Activated CD8-positive, alpha-beta memory T cell treated with anti-CD3 and anti-CD28 coated beads, Interleukin-2, amount 50 U/mL, for 48 hours (primary cell): Measurements from ENCODE around the gene CYP19A1.
"Not testable (repeated sequence)": the region's sequence is repeated elsewhere in the genome, so short reads cannot be mapped to it uniquely, and the experiment has no call there.

Experiments
- DNase-seq: peaks from one replicate; pipeline ENCODE4 v3.0.0-alpha.2; 2020

CYP19A1 gene

GRCh38 chr15:51288143-51289065 is 50.0 kb downstream of the CYP19A1 start:
- DNase-seq: no peak

DNA sequence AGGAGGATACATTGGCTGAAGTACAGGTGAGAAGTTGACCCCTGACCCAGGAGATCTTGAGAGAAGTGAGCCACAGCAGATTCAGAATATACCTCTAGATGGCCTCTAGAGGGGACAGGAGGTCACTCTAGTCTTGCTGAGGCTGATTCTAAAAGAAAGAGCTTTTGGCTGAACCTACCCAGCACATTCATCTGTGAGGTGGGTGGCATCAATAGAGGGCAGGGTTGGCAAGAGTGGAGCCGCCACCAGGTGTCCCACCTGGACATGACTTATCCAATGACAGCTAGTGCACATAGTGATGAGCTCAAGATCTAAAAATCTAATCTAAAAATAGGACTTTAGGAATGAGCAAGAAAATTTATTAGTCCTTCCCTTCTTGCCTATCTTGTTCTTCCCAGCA is 51.6 kb downstream of the CYP19A1 start:
- no peak for DNase-seq

DNA sequence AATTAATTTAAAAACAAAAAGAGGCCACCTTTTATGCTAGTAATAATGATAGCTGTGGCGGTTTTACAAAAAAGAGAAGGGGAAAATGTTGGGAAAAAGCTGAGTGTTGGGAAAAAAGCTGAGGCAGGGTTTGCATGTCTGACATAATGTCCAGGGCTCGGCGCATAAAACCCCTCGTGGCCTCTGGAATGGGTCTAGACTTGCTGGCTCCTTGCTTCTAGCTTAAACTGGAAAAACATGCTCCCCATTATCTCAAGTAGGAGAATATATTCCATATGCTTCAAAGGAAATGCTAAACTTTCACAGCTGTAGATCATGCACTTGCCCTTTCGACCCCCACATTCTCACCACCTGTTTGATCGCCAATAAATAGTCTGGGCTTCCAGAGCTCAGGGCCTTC is 53.0 kb downstream of the CYP19A1 start:
- DNase-seq: no peak

DNA sequence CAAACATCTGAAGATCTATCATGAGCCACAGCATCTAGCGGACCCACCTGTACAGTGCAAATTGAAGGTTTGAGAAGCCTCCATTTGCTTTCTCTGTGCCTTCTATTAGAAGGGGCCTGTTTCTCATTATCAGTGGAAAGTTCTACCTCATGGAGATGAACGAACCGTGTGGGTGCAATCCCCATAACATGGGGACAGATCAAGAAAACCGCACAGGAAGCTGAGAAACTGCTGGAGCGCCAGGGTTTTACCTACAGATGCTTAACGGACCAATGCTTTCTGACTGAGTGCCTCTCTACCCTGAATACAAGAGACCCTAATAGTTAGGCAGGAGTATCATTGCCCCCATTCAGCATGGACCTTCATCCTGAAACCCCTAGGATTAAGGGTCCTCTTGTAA is 53.5 kb downstream of the CYP19A1 start:
- no peak for DNase-seq

DNA sequence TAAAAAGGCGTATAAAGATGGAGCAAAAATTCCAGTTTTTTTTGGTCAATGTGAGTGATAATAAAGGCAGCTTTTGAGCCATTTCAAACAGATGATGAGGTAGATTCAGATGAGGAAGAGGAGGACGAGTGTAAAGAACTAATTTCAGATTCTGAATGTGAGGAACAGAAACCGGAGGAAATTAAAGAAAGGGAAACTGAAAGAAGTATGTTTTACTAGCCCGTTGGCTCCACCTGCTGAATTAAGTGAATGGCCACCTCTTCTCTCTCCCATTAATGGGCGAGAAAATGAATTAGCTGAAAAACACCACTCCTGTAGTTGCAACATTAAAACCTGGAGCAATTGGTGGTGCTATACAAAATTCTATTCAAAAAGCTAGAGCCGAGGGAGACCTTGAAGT is 55.4 kb downstream of the CYP19A1 start:
- no peak for DNase-seq

GRCh38 chr15:51282241-51282640 is 56.2 kb downstream of the CYP19A1 start:
- DNase-seq: not testable (repeated sequence)

DNA sequence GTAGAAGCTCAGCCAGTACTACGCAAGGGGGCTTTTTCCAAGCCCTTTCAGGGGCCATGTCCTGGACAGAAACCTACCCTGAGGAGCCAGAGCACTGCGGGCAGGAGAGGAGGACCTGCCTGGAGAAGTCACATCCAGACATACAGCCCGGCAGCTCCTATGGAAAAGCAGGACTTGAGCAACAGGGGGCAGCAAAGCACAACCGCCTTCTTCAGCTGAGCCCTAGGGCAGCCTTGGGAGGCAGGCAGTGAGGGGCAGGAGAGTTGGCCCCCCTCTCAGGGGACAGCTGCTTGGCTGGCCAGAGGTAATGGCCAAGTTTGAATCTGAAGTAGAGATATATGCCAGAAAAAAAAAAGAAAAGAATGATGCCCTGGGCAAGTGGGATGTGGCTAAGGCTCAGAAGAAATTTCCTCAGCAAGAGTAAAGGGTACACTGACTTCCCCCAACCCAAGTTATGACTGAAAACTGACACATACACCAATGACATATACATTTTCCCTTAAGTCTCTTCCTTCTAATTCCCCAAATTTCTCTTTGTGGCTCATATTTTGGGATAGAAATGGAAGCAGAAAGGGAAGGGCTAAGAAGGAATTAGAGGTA is 56.9 kb downstream of the CYP19A1 start:
- DNase-seq: peak; percentile 62

GRCh38 chr15:51280838-51281237 is 57.6 kb downstream of the CYP19A1 start:
- DNase-seq: no peak

DNA sequence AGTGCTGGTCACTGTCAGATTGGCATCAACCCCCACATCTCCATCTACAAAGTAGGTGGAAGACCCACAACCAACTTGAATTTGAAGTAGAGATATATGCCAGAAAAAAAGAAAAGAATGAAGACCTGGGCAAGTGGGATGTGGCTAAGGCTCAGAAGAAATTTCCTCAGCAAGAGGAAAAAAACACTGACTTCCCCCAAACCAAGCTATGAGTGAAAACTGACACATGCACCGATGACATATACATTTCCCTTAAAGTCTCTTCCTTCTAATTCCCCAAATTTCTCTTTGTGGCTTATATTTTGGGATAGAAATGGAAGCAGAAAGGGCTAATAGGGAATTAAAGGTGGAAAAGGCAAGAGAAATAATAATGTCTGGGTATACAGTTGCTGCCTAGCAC is 59.0 kb downstream of the CYP19A1 start:
- no peak for DNase-seq

DNA sequence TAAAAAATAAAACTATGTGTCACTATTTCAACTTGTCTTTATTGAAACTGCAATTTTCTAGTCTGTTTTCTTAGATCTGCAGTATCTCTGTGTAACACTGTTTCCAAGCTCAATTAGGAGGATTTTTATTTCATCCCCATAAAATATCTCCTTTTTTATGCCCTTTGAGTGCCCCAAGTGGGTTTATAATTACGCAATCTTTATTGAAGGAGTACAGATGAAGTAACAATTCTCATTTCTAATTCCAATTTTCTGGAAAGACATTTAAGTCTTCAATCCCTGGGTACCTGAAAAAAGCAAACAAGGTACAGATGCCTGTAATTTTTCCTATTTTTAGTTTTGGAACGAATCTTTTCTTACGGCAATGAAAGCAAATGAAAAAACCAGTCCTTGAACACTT is 61.3 kb downstream of the CYP19A1 start:
- no peak for DNase-seq

GRCh38 chr15:51274956-51275355 is 63.4 kb downstream of the CYP19A1 start:
- DNase-seq: no peak

DNA sequence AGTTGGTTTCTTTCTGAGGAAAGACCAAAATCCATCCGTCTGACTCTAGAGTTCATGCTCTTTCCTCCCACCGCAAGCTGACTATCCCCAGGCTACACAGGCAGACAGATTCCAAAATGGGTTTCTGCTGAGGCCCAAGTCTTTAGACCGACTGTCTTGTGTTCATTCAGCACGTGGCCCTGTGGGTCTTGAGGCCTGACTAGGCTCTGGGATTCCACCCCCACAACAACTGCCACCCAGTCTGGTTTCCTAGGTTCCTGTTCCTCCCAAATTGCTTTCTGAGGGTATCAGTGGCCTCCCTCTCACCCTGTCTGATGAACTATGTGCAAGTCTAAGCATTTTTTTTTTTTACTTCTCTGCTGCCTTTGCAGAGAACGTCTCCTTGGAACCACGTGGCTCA is 67.7 kb downstream of the CYP19A1 start:
- no peak for DNase-seq

GRCh38 chr15:51269496-51269895 is 68.9 kb downstream of the CYP19A1 start:
- DNase-seq: no peak

DNA sequence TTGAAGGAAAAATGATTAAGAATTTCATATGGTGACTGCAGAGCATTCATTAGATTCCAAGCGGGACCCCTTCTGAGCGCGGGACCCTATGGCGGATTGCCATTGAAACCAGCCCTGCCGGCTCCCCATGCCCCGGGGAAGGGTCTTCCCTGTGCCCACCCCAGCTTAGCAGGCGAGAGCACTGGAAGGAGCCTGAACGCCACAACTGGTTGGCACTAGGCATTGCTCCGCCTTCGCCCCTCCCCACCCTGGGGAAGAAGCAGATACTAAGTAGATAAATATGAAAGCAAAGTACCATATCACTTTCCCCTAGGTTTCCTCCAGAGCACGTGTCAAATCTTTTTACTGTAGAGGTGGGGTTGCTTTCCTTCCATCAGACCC is 70.7 kb downstream of the CYP19A1 start:
- DNase-seq: no peak

DNA sequence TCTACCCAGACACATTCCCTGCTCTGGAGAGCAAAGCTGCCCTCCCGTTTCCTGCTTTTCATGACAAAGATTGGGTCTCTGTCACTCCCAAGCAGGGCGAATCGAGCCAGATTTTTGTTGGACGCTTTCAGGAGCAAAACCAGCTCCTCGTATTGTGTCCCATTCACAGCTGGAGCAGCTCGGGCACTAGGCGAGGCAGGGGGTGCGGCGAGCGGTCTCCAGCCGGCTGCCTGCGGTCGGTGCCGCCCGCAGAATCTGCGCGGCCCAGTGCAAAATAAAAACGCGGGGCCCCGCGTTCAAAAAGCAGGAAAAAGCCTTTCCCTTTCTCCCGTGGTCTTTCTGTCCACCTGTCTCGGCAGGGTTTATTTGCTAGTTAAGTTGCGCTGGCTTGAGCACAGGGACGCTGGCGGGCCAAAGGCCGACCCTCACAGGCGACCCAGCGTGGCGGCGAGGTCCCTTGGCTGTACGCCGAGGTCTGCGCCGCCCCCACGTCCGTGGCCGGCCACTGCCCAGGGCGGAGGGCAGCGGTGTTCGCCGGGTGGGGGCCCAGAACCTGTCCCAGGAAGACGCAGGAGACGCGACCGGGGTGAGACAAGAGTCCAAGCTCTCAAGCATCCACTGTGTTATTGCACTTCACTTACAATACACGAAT is 71.2 kb downstream of the CYP19A1 start:
- DNase-seq: no peak

DNA sequence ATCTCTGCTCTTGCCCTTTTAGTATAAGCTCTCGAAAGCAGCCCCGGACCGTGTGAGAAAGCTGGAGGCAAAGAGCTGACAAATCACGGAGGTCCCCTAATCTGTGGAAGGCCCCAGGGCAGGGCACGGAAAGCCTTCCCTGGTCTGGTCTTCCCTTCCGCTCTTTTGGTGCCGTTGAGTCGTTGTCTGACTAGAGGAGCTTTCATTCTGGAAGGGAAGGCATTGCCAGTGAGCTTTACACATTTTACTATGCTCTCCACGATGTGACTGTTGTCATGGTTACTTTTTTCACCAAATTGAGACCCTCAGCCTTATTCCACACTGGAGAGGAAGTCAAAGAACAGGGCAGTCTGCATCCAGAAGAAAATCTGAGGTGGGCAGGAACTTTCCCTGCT is 71.7 kb downstream of the CYP19A1 start:
- no peak for DNase-seq

- DNase-seq: no peak
These were observed 73.3 kb downstream of the CYP19A1 start for GRCh38 chr15:51265037-51265555.

- no peak for DNase-seq
These were observed 74.7 kb downstream of the CYP19A1 start for GRCh38 chr15:51263726-51264125.

- DNase-seq: no peak
These were observed 75.3 kb downstream of the CYP19A1 start for GRCh38 chr15:51263116-51263515.

DNA sequence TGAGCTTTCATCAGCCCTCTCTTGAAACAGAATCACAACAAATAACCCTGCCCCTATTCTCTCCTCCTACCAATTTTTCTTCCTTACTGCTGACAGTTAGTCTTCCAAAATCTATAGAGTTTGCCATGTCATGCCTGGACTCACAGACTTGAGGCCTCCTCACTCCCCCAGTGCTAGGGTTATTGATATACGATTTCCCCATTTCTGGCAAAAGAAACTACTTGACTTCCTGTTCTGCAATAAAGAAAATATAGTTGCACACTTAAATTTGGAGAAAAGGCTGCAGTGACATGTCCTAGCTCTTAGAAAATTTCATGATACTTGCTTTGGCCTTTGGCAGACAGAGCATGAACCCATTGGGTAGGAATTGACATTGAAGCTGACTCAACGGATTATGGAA is 75.9 kb downstream of the CYP19A1 start:
- no peak for DNase-seq

- DNase-seq: not testable (repeated sequence)
These were observed 77.3 kb downstream of the CYP19A1 start for GRCh38 chr15:51261113-51261512.

- DNase-seq: no peak
These were observed 78.2 kb downstream of the CYP19A1 start for GRCh38 chr15:51260202-51260601.

DNA sequence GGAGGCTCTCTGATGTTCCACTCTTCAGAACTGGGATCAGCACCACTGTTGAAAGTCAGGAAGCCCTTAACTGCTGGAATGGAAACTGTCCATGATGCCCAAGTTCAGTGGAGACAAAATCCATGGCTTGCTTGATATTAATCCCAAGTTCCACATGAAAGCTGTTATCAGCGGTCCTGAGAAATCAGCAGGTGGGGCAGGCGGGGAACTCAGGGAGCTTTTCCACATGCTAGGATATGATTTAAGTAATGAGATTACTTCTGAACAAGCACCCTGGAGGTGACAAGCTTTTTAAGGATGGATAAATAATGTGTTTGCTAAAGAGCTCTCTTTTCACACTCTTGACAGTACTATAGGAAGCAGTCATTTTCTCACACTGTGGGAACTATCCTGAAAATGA is 82.9 kb downstream of the CYP19A1 start:
- DNase-seq: no peak

DNA sequence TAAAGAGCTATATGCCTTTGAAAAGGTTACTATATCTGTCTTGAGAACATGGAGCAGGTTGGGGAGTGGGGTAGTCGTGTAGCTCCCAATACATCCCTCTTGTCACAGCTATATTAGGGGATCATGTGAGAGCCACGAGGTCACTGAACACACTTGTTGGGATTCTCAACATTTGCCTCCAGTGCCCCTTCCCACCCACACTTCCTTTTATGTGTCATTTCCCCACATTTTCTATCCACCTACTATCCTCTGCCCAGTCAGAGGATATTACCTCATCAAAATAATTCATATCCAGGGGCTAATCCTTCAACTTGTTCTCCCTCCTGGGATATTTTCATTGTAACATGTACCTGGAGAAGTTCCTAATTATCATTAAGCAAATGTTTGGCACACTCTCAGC is 85.0 kb downstream of the CYP19A1 start:
- no peak for DNase-seq
